Measurements from ENCODE around the gene RREB1.

DNA sequence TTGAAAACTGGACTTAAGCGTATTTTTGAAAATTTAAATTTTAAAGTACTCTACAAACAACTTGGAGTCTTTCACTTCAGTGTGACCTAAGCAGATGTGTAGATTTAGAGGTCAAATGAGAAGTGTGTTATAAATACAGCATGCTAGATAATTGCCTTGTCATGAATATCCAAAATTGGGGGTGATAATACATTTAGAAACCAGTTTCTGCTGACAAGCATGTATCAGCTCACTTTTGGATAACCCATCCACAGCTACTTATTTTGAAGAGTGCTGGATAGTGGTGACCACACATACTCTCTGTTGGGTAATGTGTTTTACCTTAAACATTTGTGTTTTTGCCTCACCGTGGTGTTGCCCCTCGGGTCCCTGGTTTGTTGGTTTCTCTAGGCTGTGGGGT, 14.9 kb downstream of the RREB1 start:
- TF ChIP-seq CTCF (IDR thresholded peaks at IDR 0.05), result no peak
- no peak for TF ChIP-seq POLR2AphosphoS5 (IDR thresholded peaks at IDR 0.05; ENCODE audit: low read depth, low read length)
